HCT116 (cell line): ENCODE results near the gene AGAP1. TPM values are rescaled to one million over a fixed set of nuclear protein-coding genes. Genes with fewer than 3 reads are reported as not detected.

Experiments used
- ATAC-seq: fragments of 200-7000 bp; cut with Tn5 transposase; 2 replicates; pipeline ENCODE4 v1.9.1; 2020; ENCODE audit warnings: mild to moderate bottlenecking, moderate library complexity
- BruUV-seq: library from RNA; stranded (reverse); fragments of 400-500 nt; replicated peaks from 2 replicates; lab custom pipeline; 2021; lab: Mats Ljungman, UMichigan
- CTCF ChIA-PET: fragments of 300-600 bp; sonication (Branson Sonifier 250); formaldehyde crosslinking; loops from one replicate; lab custom pipeline; 2021; ENCODE audit warnings: antibody characterized with exemption; lab: Charles Lee
- POLR2A ChIA-PET: fragments of 300-600, 350-600 bp; sonication (Branson Sonifier 250); formaldehyde crosslinking; loops from one replicate; lab custom pipeline; 2021; ENCODE audit warnings: antibody characterized with exemption; lab: Charles Lee
- RAD21 ChIA-PET, 2 experiments: fragments of 300-600 bp; sonication (Branson Sonifier 250); formaldehyde crosslinking; loops; one replicate each; lab custom pipeline; 2023; ENCODE audit warnings: low total read pairs in 2 of 2; ENCODE audit not compliant: uncharacterized antibody in 2 of 2, unreplicated experiment in 2 of 2, low non-redundant PET in 1 of 2; lab: Charles Lee
- DNase-seq: peaks from one replicate; pipeline ENCODE4 v3.0.0-alpha.2; 2010; ENCODE audit warnings: low read depth, low spot score
- H2AFZ ChIP-seq: fragments of 200-600 bp; shearing (Covaris generic), sonication (generic); 2 replicates; pipeline ENCODE4 v1.6.1; 2017; ENCODE audit warnings: low read depth, mixed run types, mixed read lengths, antibody characterized with exemption, low read length; ENCODE audit not compliant: poor library complexity, severe bottlenecking
- H3K27ac ChIP-seq: 2 replicates; pipeline ENCODE4 v1.5.1; 2012; ENCODE audit warnings: low read depth, low read length
- H3K27me3 ChIP-seq: fragments of 200-600 bp; sonication (generic); 2 replicates; pipeline ENCODE4 v1.6.1; 2016; ENCODE audit warnings: mixed run types, low read length, mixed read lengths; ENCODE audit not compliant: insufficient read depth
- H3K36me3 ChIP-seq, 2 experiments: fragments of 200-500 bp in 1 of 2; fragments of 200-600 bp in 1 of 2; sonication (Bioruptor generic) in 1 of 2; sonication (generic) in 1 of 2; 2 replicates each; pipeline versions ENCODE4 v1.5.1 to v1.6.1; 2014 to 2016; ENCODE audit warnings: low read length in 2 of 2, inconsistent platforms in 1 of 2, mixed read lengths in 1 of 2, mixed run types in 1 of 2; ENCODE audit not compliant: insufficient read depth in 2 of 2, control insufficient read depth in 1 of 2
- H3K4me1 ChIP-seq, 2 experiments: fragments of 200-600 bp in 1 of 2; sonication (generic) in 1 of 2; 2 replicates each; pipeline versions ENCODE4 v1.5.1 to v1.6.1; 2012 to 2017; ENCODE audit warnings: low read length in 2 of 2, inconsistent platforms in 1 of 2, mild to moderate bottlenecking in 1 of 2, mixed read lengths in 1 of 2, mixed run types in 1 of 2, moderate library complexity in 1 of 2; ENCODE audit not compliant: insufficient read depth in 2 of 2, control insufficient read depth in 1 of 2
- H3K4me2 ChIP-seq: fragments of 200-600 bp; sonication (generic); 2 replicates; pipeline ENCODE4 v1.6.1; 2017; ENCODE audit warnings: mixed run types, low read length, mixed read lengths
- H3K4me3 ChIP-seq, 2 experiments: fragments of 200-600 bp in 1 of 2; sonication (generic) in 1 of 2; replicated peaks in 1 of 2; 2 replicates each; pipeline ENCODE4 v1.5.1; 2011 to 2016; ENCODE audit warnings: low read length in 2 of 2, control low read depth in 1 of 2, low read depth in 1 of 2, mild to moderate bottlenecking in 1 of 2, mixed read lengths in 1 of 2, mixed run types in 1 of 2
- H3K79me2 ChIP-seq: fragments of 200-600 bp; sonication (generic); 2 replicates; pipeline ENCODE4 v1.6.1; 2017; ENCODE audit warnings: mild to moderate bottlenecking, mixed run types, low read length, moderate library complexity, mixed read lengths; ENCODE audit not compliant: insufficient read depth
- H3K9ac ChIP-seq: fragments of 200-600 bp; sonication (generic); 2 replicates; pipeline ENCODE4 v1.6.1; 2016; ENCODE audit warnings: low read length, mixed read lengths
- H3K9me2 ChIP-seq: fragments of 200-600 bp; sonication (generic), shearing (Covaris generic); 2 replicates; pipeline ENCODE4 v1.6.1; 2017; ENCODE audit warnings: mixed run types, mild to moderate bottlenecking, moderate library complexity; ENCODE audit not compliant: insufficient read depth
- H3K9me3 ChIP-seq, 2 experiments: fragments of 200-500 bp in 1 of 2; fragments of 200-600 bp in 1 of 2; sonication (Bioruptor generic) in 1 of 2; sonication (generic) in 1 of 2; 2 replicates each; pipeline ENCODE4 v1.6.1; 2014 to 2017; ENCODE audit warnings: low read length in 2 of 2, mixed read lengths in 2 of 2, inconsistent platforms in 1 of 2, low read depth in 1 of 2, mild to moderate bottlenecking in 1 of 2, mixed run types in 1 of 2, moderate library complexity in 1 of 2; ENCODE audit not compliant: control insufficient read depth in 1 of 2, insufficient read depth in 1 of 2
- H4K20me1 ChIP-seq: fragments of 200-600 bp; sonication (generic), shearing (Covaris generic); 2 replicates; pipeline ENCODE4 v1.6.1; 2017; ENCODE audit warnings: mixed run types, mild to moderate bottlenecking, moderate library complexity; ENCODE audit not compliant: insufficient read depth
- CBX3 ChIP-seq: IDR thresholded peaks from 2 replicates; pipeline ENCODE4 v1.6.1; 2012; ENCODE audit warnings: low read depth
- CEBPB ChIP-seq: IDR thresholded peaks from 2 replicates; pipeline ENCODE4 v1.6.1; 2012; ENCODE audit warnings: low read depth
- EGR1 ChIP-seq: IDR thresholded peaks from 2 replicates; pipeline ENCODE4 v1.6.1; 2012; ENCODE audit warnings: low read depth
- ELF1 ChIP-seq: IDR thresholded peaks from 2 replicates; pipeline ENCODE4 v1.6.1; 2012; ENCODE audit warnings: low read depth, borderline replicate concordance
- EZH2 ChIP-seq: fragments of 200-600 bp; sonication (generic); IDR thresholded peaks from 2 replicates; pipeline ENCODE4 v1.6.1; 2017; ENCODE audit warnings: antibody characterized with exemption, mixed run types
- EZH2phosphoT487 ChIP-seq: fragments of 200-600 bp; IDR thresholded peaks from 2 replicates; pipeline ENCODE4 v1.6.1; 2018; ENCODE audit warnings: antibody characterized with exemption, borderline replicate concordance
- JUND ChIP-seq: IDR thresholded peaks from 2 replicates; pipeline ENCODE4 v1.6.1; 2012
- POLR2A ChIP-seq: IDR thresholded peaks from 2 replicates; pipeline ENCODE4 v1.7.0; 2011; ENCODE audit warnings: borderline replicate concordance; ENCODE audit not compliant: insufficient read depth, insufficient read length; ENCODE audit errors: extremely low read depth
- POLR2AphosphoS5 ChIP-seq: IDR thresholded peaks from 2 replicates; pipeline ENCODE4 v1.6.1; 2011; ENCODE audit warnings: mild to moderate bottlenecking, low read depth, low read length, moderate library complexity
- YY1 ChIP-seq: IDR thresholded peaks from 2 replicates; pipeline ENCODE4 v1.6.1; 2011; ENCODE audit warnings: low read length, low read depth, moderate library complexity, mild to moderate bottlenecking; ENCODE audit not compliant: insufficient replicate concordance; ENCODE audit errors: extremely low read depth
- ZNF274 ChIP-seq: fragments of 200-500 bp; sonication (Bioruptor generic); IDR thresholded peaks from 2 replicates; pipeline ENCODE4 v1.6.1; 2014; ENCODE audit warnings: mild to moderate bottlenecking, low read depth, low read length, inconsistent platforms
- intact Hi-C: fragments of 100-400 bp; cut with micrococcal nuclease; formaldehyde crosslinking; loops from 2 replicates; pipeline ENCODE4 v1.10.0; 2022
- total RNA-seq: library from RNA; stranded (reverse); gene quantifications from one replicate; pipeline ENCODE4 v1.2.1, GENCODE V29; 2021; ENCODE audit not compliant: unreplicated experiment
- TF ChIP-seq, protein P1 (sequence below): IDR thresholded peaks from 2 replicates; pipeline ENCODE4 v1.6.1; 2012; ENCODE audit warnings: low read depth
- TF ChIP-seq, protein P2 (sequence below), 3 experiments: fragments of 200-600 bp in 1 of 3; sonication (generic) in 1 of 3; IDR thresholded peaks in 2 of 3; conservative IDR thresholded peaks in 1 of 3; 2 replicates each; pipeline ENCODE4 v1.5.1; 2012 to 2017; ENCODE audit warnings: low read depth in 2 of 3, low read length in 2 of 3, antibody characterized with exemption in 1 of 3, borderline replicate concordance in 1 of 3, control low read depth in 1 of 3, mild to moderate bottlenecking in 1 of 3, mixed read lengths in 1 of 3, mixed run types in 1 of 3, moderate library complexity in 1 of 3; ENCODE audit not compliant: insufficient read depth in 1 of 3
- TF ChIP-seq, protein P3 (sequence below): IDR thresholded peaks from 2 replicates; pipeline ENCODE4 v1.6.1; 2012
- TF ChIP-seq, protein P4 (sequence below): IDR thresholded peaks from 2 replicates; pipeline ENCODE4 v1.6.1; 2011; ENCODE audit warnings: mild to moderate bottlenecking, low read length, moderate library complexity; ENCODE audit not compliant: insufficient replicate concordance; ENCODE audit errors: extremely low read depth

The AGAP1 gene
- total RNA-seq, 1 experiment from 2014 or later, result 43.8 TPM

DNA sequence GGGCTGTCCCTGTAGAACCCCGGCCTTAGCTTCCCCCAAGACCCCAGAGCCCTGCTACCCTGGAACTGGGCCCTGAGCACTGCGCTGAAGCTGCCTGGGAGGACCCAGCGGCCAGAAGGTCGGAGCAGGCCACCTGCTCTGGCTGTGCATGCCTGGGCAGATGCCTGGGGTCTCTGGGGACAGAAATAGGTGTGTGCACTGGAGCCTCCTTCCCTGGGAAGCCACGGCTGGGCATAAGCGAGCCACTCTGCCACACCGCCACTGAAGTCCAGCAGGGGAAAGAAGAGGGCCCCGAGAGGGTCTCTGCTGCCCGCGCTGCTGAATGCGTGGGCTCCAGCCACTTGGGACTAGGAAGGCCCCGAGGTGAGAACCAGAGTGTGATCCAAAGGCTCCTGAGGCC, 667.7 kb downstream of the AGAP1 start (continued):
- TF ChIP-seq YY1, result no peak

DNA sequence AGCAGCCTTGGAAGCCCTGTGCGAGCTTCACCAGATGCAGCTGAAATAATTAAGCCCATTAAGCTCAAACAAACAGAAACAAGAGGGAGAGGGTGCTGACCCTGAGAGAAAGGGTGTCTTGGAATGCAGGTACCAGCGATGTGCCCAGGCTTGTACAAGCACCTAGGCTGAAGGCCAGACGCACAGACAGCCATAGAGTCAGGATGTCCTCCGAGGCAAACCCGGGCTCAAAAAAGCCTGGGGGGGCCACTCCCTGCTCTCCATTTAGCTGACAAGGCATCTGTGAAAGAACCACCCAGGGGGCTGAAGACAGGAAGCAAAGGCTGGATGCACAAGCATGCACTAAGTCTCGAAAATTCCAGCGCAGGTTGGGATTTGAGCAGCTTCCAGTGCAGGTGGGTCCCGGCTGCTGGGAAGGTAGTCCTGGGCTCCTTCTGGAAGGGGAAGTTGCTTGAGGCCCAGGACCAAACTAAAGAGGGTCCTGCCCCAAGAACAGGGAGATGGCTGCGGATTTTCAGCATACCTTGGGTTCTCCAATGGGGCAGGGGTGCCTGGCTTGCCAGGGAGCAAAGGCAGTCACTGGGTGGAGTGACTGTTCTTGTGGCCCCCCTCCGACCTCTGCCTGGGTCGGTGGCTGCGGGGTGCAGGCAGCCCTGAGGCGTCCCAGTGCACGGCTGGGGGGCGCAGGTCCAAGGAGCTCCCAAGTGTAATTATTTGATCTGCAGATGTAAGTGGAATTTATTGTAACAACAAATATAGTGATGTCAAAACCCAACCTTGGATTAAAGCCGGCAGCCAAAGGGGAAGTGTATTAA, 668.4 kb downstream of the AGAP1 start:
- ChIA-PET POLR2A (no interaction called here), CTCF (interaction anchor here (1.9 kb wide), 1 partner anchor 19 kb away, joined by 6 read pairs; no protein-coding TSS in a partner anchor), RAD21 (no interaction called here)
- H3K79me2 ChIP-seq, result peaks cover 4% of the 10 kb centered on the region; the same call in 1 of the 2 replicates
- H4K20me1 ChIP-seq, result no peaks in the 10 kb centered on the region
- intact Hi-C loops, result no loop called here
- no peak overlapping the region for H3K4me2 ChIP-seq
- H2AFZ ChIP-seq, result no peak overlapping the region
- BruUV-seq, result no TSS peak
- H3K9me2 ChIP-seq, result no peaks in the 10 kb centered on the region
- no peak for ATAC-seq
- peak overlapping the region; percentile 33; the same call in 1 of the 2 replicates for H3K27ac ChIP-seq
- H3K4me1 ChIP-seq, result peaks cover 0 to 18% of the 10 kb centered on the region in 2 experiments; a peak in 1 of 4 replicates
- TF ChIP-seq, protein P1, sequence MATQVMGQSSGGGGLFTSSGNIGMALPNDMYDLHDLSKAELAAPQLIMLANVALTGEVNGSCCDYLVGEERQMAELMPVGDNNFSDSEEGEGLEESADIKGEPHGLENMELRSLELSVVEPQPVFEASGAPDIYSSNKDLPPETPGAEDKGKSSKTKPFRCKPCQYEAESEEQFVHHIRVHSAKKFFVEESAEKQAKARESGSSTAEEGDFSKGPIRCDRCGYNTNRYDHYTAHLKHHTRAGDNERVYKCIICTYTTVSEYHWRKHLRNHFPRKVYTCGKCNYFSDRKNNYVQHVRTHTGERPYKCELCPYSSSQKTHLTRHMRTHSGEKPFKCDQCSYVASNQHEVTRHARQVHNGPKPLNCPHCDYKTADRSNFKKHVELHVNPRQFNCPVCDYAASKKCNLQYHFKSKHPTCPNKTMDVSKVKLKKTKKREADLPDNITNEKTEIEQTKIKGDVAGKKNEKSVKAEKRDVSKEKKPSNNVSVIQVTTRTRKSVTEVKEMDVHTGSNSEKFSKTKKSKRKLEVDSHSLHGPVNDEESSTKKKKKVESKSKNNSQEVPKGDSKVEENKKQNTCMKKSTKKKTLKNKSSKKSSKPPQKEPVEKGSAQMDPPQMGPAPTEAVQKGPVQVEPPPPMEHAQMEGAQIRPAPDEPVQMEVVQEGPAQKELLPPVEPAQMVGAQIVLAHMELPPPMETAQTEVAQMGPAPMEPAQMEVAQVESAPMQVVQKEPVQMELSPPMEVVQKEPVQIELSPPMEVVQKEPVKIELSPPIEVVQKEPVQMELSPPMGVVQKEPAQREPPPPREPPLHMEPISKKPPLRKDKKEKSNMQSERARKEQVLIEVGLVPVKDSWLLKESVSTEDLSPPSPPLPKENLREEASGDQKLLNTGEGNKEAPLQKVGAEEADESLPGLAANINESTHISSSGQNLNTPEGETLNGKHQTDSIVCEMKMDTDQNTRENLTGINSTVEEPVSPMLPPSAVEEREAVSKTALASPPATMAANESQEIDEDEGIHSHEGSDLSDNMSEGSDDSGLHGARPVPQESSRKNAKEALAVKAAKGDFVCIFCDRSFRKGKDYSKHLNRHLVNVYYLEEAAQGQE, result no peak
- TF ChIP-seq ELF1 (no peak), CBX3 (no peak), EGR1 (no peak), EZH2 (no peak), ZNF274 (no peak), POLR2A (no peak), EZH2phosphoT487 (no peak), POLR2AphosphoS5 (no peak), YY1 (no peak), CEBPB (no peak), JUND (no peak)
- TF ChIP-seq, protein P2, sequence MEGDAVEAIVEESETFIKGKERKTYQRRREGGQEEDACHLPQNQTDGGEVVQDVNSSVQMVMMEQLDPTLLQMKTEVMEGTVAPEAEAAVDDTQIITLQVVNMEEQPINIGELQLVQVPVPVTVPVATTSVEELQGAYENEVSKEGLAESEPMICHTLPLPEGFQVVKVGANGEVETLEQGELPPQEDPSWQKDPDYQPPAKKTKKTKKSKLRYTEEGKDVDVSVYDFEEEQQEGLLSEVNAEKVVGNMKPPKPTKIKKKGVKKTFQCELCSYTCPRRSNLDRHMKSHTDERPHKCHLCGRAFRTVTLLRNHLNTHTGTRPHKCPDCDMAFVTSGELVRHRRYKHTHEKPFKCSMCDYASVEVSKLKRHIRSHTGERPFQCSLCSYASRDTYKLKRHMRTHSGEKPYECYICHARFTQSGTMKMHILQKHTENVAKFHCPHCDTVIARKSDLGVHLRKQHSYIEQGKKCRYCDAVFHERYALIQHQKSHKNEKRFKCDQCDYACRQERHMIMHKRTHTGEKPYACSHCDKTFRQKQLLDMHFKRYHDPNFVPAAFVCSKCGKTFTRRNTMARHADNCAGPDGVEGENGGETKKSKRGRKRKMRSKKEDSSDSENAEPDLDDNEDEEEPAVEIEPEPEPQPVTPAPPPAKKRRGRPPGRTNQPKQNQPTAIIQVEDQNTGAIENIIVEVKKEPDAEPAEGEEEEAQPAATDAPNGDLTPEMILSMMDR (IDR thresholded peaks at IDR 0.05 in 2 of 3, conservative IDR thresholded peaks at IDR 0.05 in 1 of 3; ENCODE audit: borderline replicate concordance in 1 of 3, insufficient read depth in 1 of 3, low read depth in 2 of 3, low read length in 2 of 3), result no peak
- TF ChIP-seq, protein P3, sequence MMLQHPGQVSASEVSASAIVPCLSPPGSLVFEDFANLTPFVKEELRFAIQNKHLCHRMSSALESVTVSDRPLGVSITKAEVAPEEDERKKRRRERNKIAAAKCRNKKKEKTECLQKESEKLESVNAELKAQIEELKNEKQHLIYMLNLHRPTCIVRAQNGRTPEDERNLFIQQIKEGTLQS, result no peak
- TF ChIP-seq, protein P4, sequence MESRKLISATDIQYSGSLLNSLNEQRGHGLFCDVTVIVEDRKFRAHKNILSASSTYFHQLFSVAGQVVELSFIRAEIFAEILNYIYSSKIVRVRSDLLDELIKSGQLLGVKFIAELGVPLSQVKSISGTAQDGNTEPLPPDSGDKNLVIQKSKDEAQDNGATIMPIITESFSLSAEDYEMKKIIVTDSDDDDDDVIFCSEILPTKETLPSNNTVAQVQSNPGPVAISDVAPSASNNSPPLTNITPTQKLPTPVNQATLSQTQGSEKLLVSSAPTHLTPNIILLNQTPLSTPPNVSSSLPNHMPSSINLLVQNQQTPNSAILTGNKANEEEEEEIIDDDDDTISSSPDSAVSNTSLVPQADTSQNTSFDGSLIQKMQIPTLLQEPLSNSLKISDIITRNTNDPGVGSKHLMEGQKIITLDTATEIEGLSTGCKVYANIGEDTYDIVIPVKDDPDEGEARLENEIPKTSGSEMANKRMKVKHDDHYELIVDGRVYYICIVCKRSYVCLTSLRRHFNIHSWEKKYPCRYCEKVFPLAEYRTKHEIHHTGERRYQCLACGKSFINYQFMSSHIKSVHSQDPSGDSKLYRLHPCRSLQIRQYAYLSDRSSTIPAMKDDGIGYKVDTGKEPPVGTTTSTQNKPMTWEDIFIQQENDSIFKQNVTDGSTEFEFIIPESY, result no peak
- H3K9ac ChIP-seq, result no peak overlapping the region
- H3K36me3 ChIP-seq, result no peaks in the 10 kb centered on the region
- no peaks in the 10 kb centered on the region for H3K9me3 ChIP-seq
- no peaks in the 10 kb centered on the region for H3K27me3 ChIP-seq
- H3K4me3 ChIP-seq, result no peak overlapping the region
- no peak for DNase-seq
